Stomach (tissue), 9 donors: ENCODE measurements around the gene PRG2. TPM values are rescaled to one million over a fixed set of nuclear protein-coding genes. Genes with fewer than 3 reads are reported as not detected.

Experiments used
- DNase-seq, 2 donors: peaks; one replicate each; pipeline versions ENCODE4 v3.0.0 to v3.0.0-alpha.2; 2013 to 2019
- H3K27ac ChIP-seq, 5 donors: fragments of 200-600 bp in 4 of 5; sonication (generic) in 4 of 5; one replicate each; pipeline ENCODE4 v1.5.1; 2013 to 2019; ENCODE audit warnings: mild to moderate bottlenecking in 1 of 5, moderate library complexity in 1 of 5
- H3K27me3 ChIP-seq, 3 donors: fragments of 200-600 bp; sonication (generic); one replicate each; pipeline ENCODE4 v1.5.1; 2017 to 2019; ENCODE audit warnings: mixed run types in 1 of 3
- H3K36me3 ChIP-seq, 4 donors: fragments of 200-600 bp; sonication (generic); 1 replicate in 3 of 4; 2 replicates in 1 of 4; pipeline ENCODE4 v1.5.1; 2016 to 2019
- H3K4me1 ChIP-seq, 4 donors: fragments of 200-600 bp; sonication (generic); one replicate each; pipeline ENCODE4 v1.5.1; 2016 to 2019
- H3K4me3 ChIP-seq, 4 donors: fragments of 200-600 bp; sonication (generic) in 3 of 4; one replicate each; pipeline ENCODE4 v1.5.1; 2016 to 2019; ENCODE audit warnings: mild to moderate bottlenecking in 1 of 4
- H3K9me3 ChIP-seq, 4 donors: fragments of 200-600 bp; sonication (generic); one replicate each; pipeline ENCODE4 v1.5.1; 2016 to 2019
- CTCF ChIP-seq, 7 experiments: fragments of 450-650 bp in 4 of 7; fragments of 200-600 bp in 3 of 7; sonication (generic) in 3 of 7; IDR thresholded peaks; one replicate each; pipeline ENCODE4 v1.5.1; 2016 to 2019; ENCODE audit warnings: antibody characterized with exemption in 7 of 7, control low read depth in 2 of 7, mild to moderate bottlenecking in 1 of 7
- EP300 ChIP-seq: sonication (generic); formaldehyde crosslinking; IDR thresholded peaks from one replicate; pipeline ENCODE4 v1.6.1; 2017; ENCODE audit warnings: antibody characterized with exemption
- POLR2A ChIP-seq, 4 donors: fragments of 450-650 bp; IDR thresholded peaks; one replicate each; pipeline ENCODE4 v1.6.1; 2016; ENCODE audit warnings: antibody characterized with exemption in 4 of 4, control low read depth in 2 of 4, mild to moderate bottlenecking in 1 of 4, moderate library complexity in 1 of 4
- POLR2AphosphoS5 ChIP-seq, 3 donors: sonication (generic); formaldehyde crosslinking; IDR thresholded peaks; one replicate each; pipeline ENCODE4 v1.6.1; 2016; ENCODE audit warnings: antibody characterized with exemption in 3 of 3
- WGBS, 5 donors: extraction: QIAGEN DNeasy Blood & Tissue Kit in 3 of 5; methylation state at CpG; one replicate each; pipeline versions ENCODE4 v1.1.5 to v1.1.7; 2013 to 2018; 5-methylcytosine and 5-hydroxymethylcytosine counted together
- intact Hi-C: fragments of 100-400 bp; cut with DNase I; formaldehyde crosslinking; loops from one replicate; pipeline ENCODE4 v1.15.1; 2023; ENCODE audit warnings: low total_unique reads
- polyA plus RNA-seq, 3 donors: library from polyadenylated mRNA; stranded (reverse); fragments of 200-250 nt; gene quantifications; one replicate each; pipeline ENCODE4 v1.2.3, GENCODE V29; 2013
- total RNA-seq, 5 donors: library from RNA; depleted of rRNA; stranded (reverse); fragments of >200 nt; gene quantifications; one replicate each; pipeline versions ENCODE4 v1.1.0 to v1.2.3, GENCODE V29; 2014 to 2016
- donor health status: healthy with polysubstance abuse.
- donor health status: Bipolar disorder and iron deficiency.
- donor health status: healthy.

Gene PRG2
- total and polyA plus RNA-seq, 8 donors: 0.25 to 0.73 TPM; not detected in 6

- no peak for TF ChIP-seq CTCF (IDR thresholded peaks at IDR 0.05)
- no peak for TF ChIP-seq POLR2A (IDR thresholded peaks at IDR 0.05)
- TF ChIP-seq EP300: no peak
- no peak for TF ChIP-seq POLR2AphosphoS5 (IDR thresholded peaks at IDR 0.05)
- no peaks in the 10 kb centered on the region for H3K4me1 ChIP-seq
- intact Hi-C loops: no loop called here
- no peak for DNase-seq
- H3K27me3 ChIP-seq: peaks cover 0 to 14% (median 0%) of the 10 kb centered on the region in 3 donors
- no peaks in the 10 kb centered on the region for H3K36me3 ChIP-seq
- no peaks in the 10 kb centered on the region for H3K9me3 ChIP-seq
- no peak overlapping the region for H3K4me3 ChIP-seq
- H3K27ac ChIP-seq: no peak overlapping the region
Measured at GRCh38 chr11:57378186-57378585, 12.3 kb downstream of the PRG2 start.

GRCh38 chr11:57377107-57377506 lies 13.3 kb downstream of the PRG2 start:
- Histone ChIP-seq H3K4me3 (no peak overlapping the region), H3K36me3 (no peaks in the 10 kb centered on the region), H3K4me1 (no peaks in the 10 kb centered on the region), H3K27me3 (peaks cover 0 to 14% (median 0%) of the 10 kb centered on the region in 3 donors), H3K27ac (no peak overlapping the region), H3K9me3 (no peaks in the 10 kb centered on the region)
- 59 to 75% (median 63%) methylated on average over 5 of the region's 5 CpGs for WGBS, 5 donors
- DNase-seq: no peak
- intact Hi-C loops: no loop called here
- TF ChIP-seq EP300: no peak
- no peak for TF ChIP-seq CTCF (IDR thresholded peaks at IDR 0.05)
- TF ChIP-seq POLR2AphosphoS5 (IDR thresholded peaks at IDR 0.05): no peak
- TF ChIP-seq POLR2A (IDR thresholded peaks at IDR 0.05): no peak

- Histone ChIP-seq H3K36me3 (no peaks in the 10 kb centered on the region), H3K27me3 (peaks cover 0 to 14% (median 0%) of the 10 kb centered on the region in 3 donors), H3K9me3 (no peaks in the 10 kb centered on the region), H3K4me3 (no peak overlapping the region), H3K27ac (no peak overlapping the region), H3K4me1 (no peaks in the 10 kb centered on the region)
- TF ChIP-seq POLR2AphosphoS5 (IDR thresholded peaks at IDR 0.05): no peak
- no peak for DNase-seq
- intact Hi-C loops: no loop called here
- 64 to 74% (median 73%) methylated on average over 23 to 26 of the region's 26 CpGs for WGBS, 5 donors
Measured at GRCh38 chr11:57376095-57377090, 14.1 kb downstream of the PRG2 start.

- no peak for DNase-seq
- H3K9me3 ChIP-seq: no peaks in the 10 kb centered on the region
- H3K36me3 ChIP-seq: no peaks in the 10 kb centered on the region
- no peak overlapping the region for H3K27ac ChIP-seq
- WGBS, 5 donors: 64 to 84% (median 72%) methylated on average over 2 of the region's 2 CpGs
- peaks cover 0 to 14% (median 0%) of the 10 kb centered on the region in 3 donors for H3K27me3 ChIP-seq
- no peak overlapping the region for H3K4me3 ChIP-seq
- intact Hi-C loops: no loop called here
- TF ChIP-seq CTCF (IDR thresholded peaks at IDR 0.05) (no peak), EP300 (no peak), POLR2AphosphoS5 (IDR thresholded peaks at IDR 0.05) (no peak), POLR2A (IDR thresholded peaks at IDR 0.05) (no peak)
- H3K4me1 ChIP-seq: no peaks in the 10 kb centered on the region
Measured at GRCh38 chr11:57375490-57375889, 15.0 kb downstream of the PRG2 start.

GRCh38 chr11:57374966-57375365 lies 15.5 kb downstream of the PRG2 start:
- Histone ChIP-seq H3K27ac (no peak overlapping the region), H3K4me3 (no peak overlapping the region), H3K4me1 (no peaks in the 10 kb centered on the region), H3K27me3 (peaks cover 0 to 14% (median 0%) of the 10 kb centered on the region in 3 donors), H3K36me3 (no peaks in the 10 kb centered on the region), H3K9me3 (no peaks in the 10 kb centered on the region)
- TF ChIP-seq CTCF (IDR thresholded peaks at IDR 0.05) (no peak), POLR2AphosphoS5 (IDR thresholded peaks at IDR 0.05) (no peak), POLR2A (IDR thresholded peaks at IDR 0.05) (no peak), EP300 (no peak)
- 91 to 97% (median 92%) methylated on average over 3 of the region's 3 CpGs for WGBS, 5 donors
- intact Hi-C loops: no loop called here
- no peak for DNase-seq
